Endothelial cell of hepatic sinusoid (primary cell): ENCODE data around the gene CARD16.

Source experiments
- in situ Hi-C: cut with HindIII; loops from 2 replicates; pipeline ENCODE4 v1.10.0; 2017; ENCODE audit warnings: low sequenced_read_pairs

The CARD16 gene

DNA sequence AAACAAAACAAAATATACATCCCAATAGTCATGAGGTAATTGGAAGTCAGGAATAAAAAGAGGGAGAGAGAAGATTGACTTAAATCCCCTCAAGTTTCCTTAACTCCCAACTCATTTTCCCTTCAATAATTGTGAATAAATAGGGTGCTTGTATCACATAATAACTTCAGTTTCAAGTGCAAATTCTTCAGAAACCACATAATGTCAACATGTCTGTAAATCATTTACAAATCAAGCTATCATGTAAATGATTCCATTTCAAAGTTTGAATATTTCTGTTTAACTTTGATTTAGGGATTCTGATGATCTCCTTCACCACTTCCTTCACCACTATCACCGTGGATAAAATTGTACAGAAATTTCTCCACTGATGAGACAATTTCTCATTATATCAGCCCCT lies 45.4 kb downstream of the CARD16 start:
- in situ Hi-C loops: loop anchor here (5.0 kb wide), 1 partner anchor 33 kb away; no protein-coding TSS in a partner anchor

DNA sequence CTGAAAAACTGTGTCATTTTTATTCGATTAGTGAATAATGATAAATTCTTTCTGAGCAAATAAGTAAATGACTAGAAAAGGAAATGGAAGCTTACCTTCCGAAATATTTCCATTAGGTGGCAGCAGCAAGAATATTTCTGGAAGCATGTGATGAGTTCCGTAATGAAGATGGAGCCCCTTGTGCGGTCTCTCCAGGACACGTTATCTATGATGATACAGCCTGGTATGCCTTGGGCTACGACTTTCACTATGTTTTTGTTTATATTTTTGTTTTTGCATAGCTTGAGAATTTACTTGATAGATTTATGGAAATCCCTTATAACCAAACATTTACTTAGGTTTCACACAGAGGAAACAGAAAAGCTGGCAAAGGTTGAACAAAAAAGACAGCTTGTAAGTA lies 47.8 kb downstream of the CARD16 start:
- in situ Hi-C loops: loop anchor here (5.0 kb wide), 1 partner anchor 35 kb away; no protein-coding TSS in a partner anchor

DNA sequence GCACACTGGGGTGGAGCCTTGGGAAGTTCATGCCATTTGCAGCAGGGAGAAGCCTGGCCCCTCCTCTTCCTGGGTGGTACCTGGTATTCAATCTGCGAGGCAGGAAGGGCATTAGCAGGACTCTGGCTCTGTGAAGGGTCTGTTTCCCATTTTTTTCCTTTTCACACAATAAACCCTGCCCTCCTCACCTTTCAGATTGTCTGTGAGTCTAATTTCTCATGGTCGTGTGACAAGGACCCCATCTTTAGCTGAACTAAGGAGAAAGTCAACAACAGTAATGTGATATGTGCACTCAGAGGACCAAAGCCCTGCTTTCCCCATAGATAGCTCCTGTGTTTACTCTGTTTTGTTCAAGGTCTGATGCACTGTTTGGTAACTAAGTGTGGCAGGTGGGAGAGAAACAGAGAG lies 50.1 kb downstream of the CARD16 start:
- in situ Hi-C loops: loop anchor here (5.0 kb wide), 1 partner anchor 37 kb away; no protein-coding TSS in a partner anchor

DNA sequence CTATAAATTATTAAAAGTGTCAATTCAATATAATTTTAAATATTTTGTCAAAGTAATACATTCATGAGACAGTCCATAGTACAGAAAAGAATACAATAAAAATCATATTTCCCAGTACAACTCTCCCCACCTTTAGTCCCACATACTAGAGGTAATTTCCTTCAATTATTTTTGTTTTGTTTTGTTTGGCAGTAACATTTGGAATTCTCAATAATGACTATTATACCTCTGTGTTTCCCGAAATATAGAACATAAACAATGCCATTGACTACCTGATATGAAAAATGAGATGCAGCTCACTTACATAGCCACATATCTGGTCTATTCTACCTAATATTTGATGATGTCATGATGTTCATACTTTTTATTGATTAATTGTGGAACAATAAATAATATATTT lies 52.4 kb downstream of the CARD16 start:
- in situ Hi-C loops: no loop called here

DNA sequence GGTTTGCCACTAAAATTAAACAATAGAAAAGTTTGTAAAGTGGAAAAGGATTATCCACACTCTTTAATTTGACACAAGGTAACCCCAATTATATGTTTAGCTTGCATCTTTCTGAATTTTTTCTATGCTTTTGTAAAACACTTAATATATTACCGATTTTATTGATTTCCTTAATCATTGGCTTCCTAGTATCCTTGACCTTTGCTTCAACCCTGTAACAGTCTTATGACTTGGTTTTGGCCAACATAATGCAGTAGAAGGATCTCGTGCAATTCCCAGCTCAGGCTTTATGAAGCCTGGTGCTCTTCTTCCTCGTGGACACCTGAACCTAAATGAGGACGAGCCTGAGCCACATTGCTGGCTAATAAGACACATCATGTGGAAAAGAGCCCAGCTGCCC lies 53.1 kb downstream of the CARD16 start:
- in situ Hi-C loops: no loop called here
